Activated naive CD8-positive, alpha-beta T cell treated with anti-CD3 and anti-CD28 coated beads, Interleukin-2, amount 10 ng/mL, durations not matched to agents 7 days and 5 days (primary cell): Measurements from ENCODE around the gene TMEM79. TPM values are rescaled to one million over a fixed set of nuclear protein-coding genes. Genes with fewer than 3 reads are reported as not detected.

Source experiments
- ATAC-seq: fragments of 150-1000 bp; cut with Tn5 transposase; one replicate; pipeline ENCODE4 v1.10.0; 2021; ENCODE audit warnings: low read depth, moderate library complexity
- POLR2A ChIA-PET: fragments of 350-600 bp; sonication (Branson Sonifier 250); formaldehyde crosslinking; loops from one replicate; lab custom pipeline; 2021; ENCODE audit warnings: antibody characterized with exemption; lab: Charles Lee
- DNase-seq: peaks from one replicate; pipeline ENCODE4 v3.0.0; 2021
- H3K27ac Mint-ChIP-seq: one replicate; pipeline ENCODE4 v1.8.0; 2022; ENCODE audit warnings: mild to moderate bottlenecking, mixed read lengths
- H3K27me3 Mint-ChIP-seq: one replicate; pipeline ENCODE4 v1.8.0; 2022; ENCODE audit warnings: mild to moderate bottlenecking, moderate library complexity, mixed read lengths
- H3K36me3 Mint-ChIP-seq: one replicate; pipeline ENCODE4 v1.8.0; 2021; ENCODE audit warnings: mild to moderate bottlenecking, mixed read lengths
- H3K4me1 Mint-ChIP-seq: one replicate; pipeline ENCODE4 v1.8.0; 2021; ENCODE audit warnings: mixed read lengths
- H3K4me3 Mint-ChIP-seq: one replicate; pipeline ENCODE4 v1.8.0; 2022; ENCODE audit warnings: mild to moderate bottlenecking, moderate library complexity, mixed read lengths
- H3K9me3 Mint-ChIP-seq: one replicate; pipeline ENCODE4 v1.8.0; 2021; ENCODE audit warnings: mixed read lengths
- total RNA-seq, 2 experiments: library from RNA; stranded (reverse); gene quantifications; one replicate each; pipeline ENCODE4 v1.2.3, GENCODE V29; 2021

TMEM79 gene
- total RNA-seq, 2 experiments from 2014 or later, result 12.3 to 12.8 TPM

GRCh38 chr1:156270314-156270713, 13.8 kb upstream of the TMEM79 start:
- POLR2A ChIA-PET, result interaction anchor here (3.9 kb wide), 1 partner anchor 12 kb away, joined by 24 read pairs; the partner anchor contains the start of genes SMG5 and TMEM79
- Mint-ChIP-seq H3K4me3 (no peak overlapping the region), H3K27me3 (no peaks in the 10 kb centered on the region), H3K9me3 (no peaks in the 10 kb centered on the region), H3K27ac (no peak overlapping the region), H3K36me3 (peaks cover 49% of the 10 kb centered on the region), H3K4me1 (peaks cover 3% of the 10 kb centered on the region)
- no peak for ATAC-seq
- no peak for DNase-seq

- Mint-ChIP-seq H3K27ac (no peak overlapping the region), H3K9me3 (no peaks in the 10 kb centered on the region), H3K27me3 (no peaks in the 10 kb centered on the region), H3K36me3 (peaks cover 36% of the 10 kb centered on the region), H3K4me1 (peaks cover 20% of the 10 kb centered on the region), H3K4me3 (no peak overlapping the region)
- POLR2A ChIA-PET, result interaction anchor here (1.0 kb wide), 1 partner anchor 129 kb away, joined by 3 read pairs; no protein-coding TSS in a partner anchor
- DNase-seq (no peak), ATAC-seq (no peak)
Observed at GRCh38 chr1:156276532-156276931, 7.6 kb upstream of the TMEM79 start.

GRCh38 chr1:156276966-156277381, 7.2 kb upstream of the TMEM79 start:
- ATAC-seq (no peak), DNase-seq (no peak)
- Mint-ChIP-seq H3K4me1 (peaks cover 22% of the 10 kb centered on the region), H3K27ac (no peak overlapping the region), H3K36me3 (peaks cover 32% of the 10 kb centered on the region), H3K9me3 (no peaks in the 10 kb centered on the region), H3K4me3 (no peak overlapping the region), H3K27me3 (no peaks in the 10 kb centered on the region)
- POLR2A ChIA-PET, result interaction anchor here (1.0 kb wide), 1 partner anchor 130 kb away, joined by 3 read pairs; no protein-coding TSS in a partner anchor

GRCh38 chr1:156279837-156280236, 4.3 kb upstream of the TMEM79 start:
- H3K27ac Mint-ChIP-seq, result no peak overlapping the region

GRCh38 chr1:156281281-156281680, 2.8 kb upstream of the TMEM79 start:
- ATAC-seq (peak; percentile 31), DNase-seq (peak; percentile 49)
- POLR2A ChIA-PET, result interaction anchor here (0.5 to 4.2 kb wide), 7 partner anchors 9 to 134 kb away, joined by 3 to 24 read pairs (median 8); partner anchors contain the start of genes PMF1 and SEMA4A
- peaks cover 29% of the 10 kb centered on the region for H3K4me1 Mint-ChIP-seq
- H3K27me3 Mint-ChIP-seq, result no peaks in the 10 kb centered on the region
- H3K4me3 Mint-ChIP-seq, result peak overlapping the region; percentile 94
- no peaks in the 10 kb centered on the region for H3K9me3 Mint-ChIP-seq
- H3K27ac Mint-ChIP-seq, result peak overlapping the region; percentile 95
- peaks cover 17% of the 10 kb centered on the region for H3K36me3 Mint-ChIP-seq

More at GRCh38 chr1:156279837-156280236, 4.3 kb upstream of the TMEM79 start:
- DNase-seq (no peak), ATAC-seq (no peak)
- no peaks in the 10 kb centered on the region for H3K9me3 Mint-ChIP-seq
- peaks cover 29% of the 10 kb centered on the region for H3K4me1 Mint-ChIP-seq
- POLR2A ChIA-PET, result interaction anchor here (1.4 kb wide), 1 partner anchor 34 kb away, joined by 4 read pairs; no protein-coding TSS in a partner anchor
- H3K27me3 Mint-ChIP-seq, result no peaks in the 10 kb centered on the region
- H3K36me3 Mint-ChIP-seq, result peaks cover 16% of the 10 kb centered on the region
- H3K4me3 Mint-ChIP-seq, result peak overlapping the region; percentile 2

GRCh38 chr1:156281693-156282478, 2.2 kb upstream of the TMEM79 start:
- Mint-ChIP-seq H3K27me3 (no peaks in the 10 kb centered on the region), H3K9me3 (no peaks in the 10 kb centered on the region), H3K36me3 (peaks cover 16% of the 10 kb centered on the region), H3K27ac (peak overlapping the region; percentile 95), H3K4me1 (peaks cover 29% of the 10 kb centered on the region), H3K4me3 (peak overlapping the region; percentile 94)
- POLR2A ChIA-PET, result interaction anchor here (0.5 to 4.2 kb wide), 27 partner anchors 9 to 448 kb away, joined by 3 to 24 read pairs (median 4); partner anchors contain the start of genes GLMP, KHDC4, PMF1 and SEMA4A
- DNase-seq (no peak), ATAC-seq (no peak)

- POLR2A ChIA-PET, result interaction anchor here (0.6 to 4.2 kb wide), 26 partner anchors 8 to 447 kb away, joined by 3 to 24 read pairs (median 4); partner anchors contain the start of genes GLMP, KHDC4, PMF1 and SEMA4A
- H3K9me3 Mint-ChIP-seq, result no peaks in the 10 kb centered on the region
- DNase-seq (peak; percentile 95), ATAC-seq (peak; percentile 91)
- peaks cover 27% of the 10 kb centered on the region for H3K4me1 Mint-ChIP-seq
- peaks cover 12% of the 10 kb centered on the region for H3K36me3 Mint-ChIP-seq
- H3K4me3 Mint-ChIP-seq, result peak within 1 kb of the TSS; percentile 94
- H3K27me3 Mint-ChIP-seq, result no peaks in the 10 kb centered on the region
- peak within 1 kb of the TSS; percentile 95 for H3K27ac Mint-ChIP-seq
Observed at GRCh38 chr1:156282479-156283222, 1.5 kb upstream of the TMEM79 start, which contains the start of gene SMG5. Gene SMG5 (minus strand): TSS chr1:156282825. CDS start chr1:156282680, 145 bp downstream.

GRCh38 chr1:156283521-156283920, 604 bp upstream of the TMEM79 start:
- POLR2A ChIA-PET, result interaction anchor here (1.1 to 4.2 kb wide), 14 partner anchors 11 to 136 kb away, joined by 3 to 24 read pairs (median 7); partner anchors contain the start of genes GLMP, PMF1 and SLC25A44
- peaks cover 27% of the 10 kb centered on the region for H3K4me1 Mint-ChIP-seq
- H3K4me3 Mint-ChIP-seq, result peak overlapping the region; percentile 94
- peak overlapping the region; percentile 95 for H3K27ac Mint-ChIP-seq
- DNase-seq (no peak), ATAC-seq (no peak)
- peaks cover 6% of the 10 kb centered on the region for H3K36me3 Mint-ChIP-seq
- H3K9me3 Mint-ChIP-seq, result no peaks in the 10 kb centered on the region
- H3K27me3 Mint-ChIP-seq, result no peaks in the 10 kb centered on the region

- H3K36me3 Mint-ChIP-seq, result peaks cover 9% of the 10 kb centered on the region
- POLR2A ChIA-PET, result no interaction called here
- no peaks in the 10 kb centered on the region for H3K9me3 Mint-ChIP-seq
- H3K27ac Mint-ChIP-seq, result no peak overlapping the region
- ATAC-seq (no peak), DNase-seq (no peak)
- no peaks in the 10 kb centered on the region for H3K27me3 Mint-ChIP-seq
- H3K4me1 Mint-ChIP-seq, result peaks cover 27% of the 10 kb centered on the region
- no peak overlapping the region for H3K4me3 Mint-ChIP-seq
Observed at GRCh38 chr1:156284757-156285156, 632 bp downstream of the TMEM79 start.

- H3K4me3 Mint-ChIP-seq, result no peak overlapping the region
- POLR2A ChIA-PET, result no interaction called here
Observed at GRCh38 chr1:156285437-156285836, 1.3 kb downstream of the TMEM79 start.

GRCh38 chr1:156286061-156286460, 1.9 kb downstream of the TMEM79 start:
- Mint-ChIP-seq H3K4me1 (peaks cover 15% of the 10 kb centered on the region), H3K9me3 (no peaks in the 10 kb centered on the region), H3K27ac (no peak overlapping the region), H3K27me3 (no peaks in the 10 kb centered on the region), H3K4me3 (no peak overlapping the region), H3K36me3 (peaks cover 9% of the 10 kb centered on the region)
- DNase-seq (no peak), ATAC-seq (no peak)
- POLR2A ChIA-PET, result no interaction called here

More at GRCh38 chr1:156285437-156285836, 1.3 kb downstream of the TMEM79 start:
- Mint-ChIP-seq H3K27me3 (no peaks in the 10 kb centered on the region), H3K27ac (no peak overlapping the region), H3K4me1 (peaks cover 21% of the 10 kb centered on the region), H3K36me3 (peaks cover 9% of the 10 kb centered on the region), H3K9me3 (no peaks in the 10 kb centered on the region)
- DNase-seq (no peak), ATAC-seq (no peak)

- H3K27ac Mint-ChIP-seq, result no peak overlapping the region
- POLR2A ChIA-PET, result no interaction called here
Observed at GRCh38 chr1:156289857-156290256, 5.7 kb downstream of the TMEM79 start.

More at GRCh38 chr1:156289857-156290256, 5.7 kb downstream of the TMEM79 start:
- no peaks in the 10 kb centered on the region for H3K9me3 Mint-ChIP-seq
- DNase-seq, result no peak
- H3K4me1 Mint-ChIP-seq, result peaks cover 3% of the 10 kb centered on the region
- no peak for ATAC-seq
- H3K27me3 Mint-ChIP-seq, result no peaks in the 10 kb centered on the region
- no peak overlapping the region for H3K4me3 Mint-ChIP-seq
- peaks cover 7% of the 10 kb centered on the region for H3K36me3 Mint-ChIP-seq
